ENCODE data around the gene PTPRN2.

PTPRN2 gene

DNA sequence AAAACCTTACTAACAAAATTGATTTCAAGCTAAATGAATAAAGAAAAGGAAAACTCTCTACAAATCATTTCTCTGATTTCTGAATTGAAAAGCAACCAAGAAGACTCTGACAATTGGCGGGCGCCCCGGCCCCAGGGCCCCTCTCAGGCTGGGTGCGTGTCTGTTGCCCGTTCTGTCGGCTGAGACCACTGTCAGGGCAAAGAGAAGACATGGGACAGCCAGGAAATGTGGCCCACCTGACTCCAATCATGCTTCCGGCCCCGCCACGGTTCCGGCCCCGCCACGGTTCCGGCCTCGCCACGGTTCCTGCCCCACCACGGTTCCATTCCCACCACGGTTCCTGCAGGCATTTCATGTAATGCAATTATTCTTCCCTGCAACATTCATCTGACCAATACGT lies 115.9 kb downstream of the PTPRN2 start:
- H3K4me3 ChIP-seq (ENCODE audit: low read depth, low read length), result no peak overlapping the region
- TF ChIP-seq, protein P1, sequence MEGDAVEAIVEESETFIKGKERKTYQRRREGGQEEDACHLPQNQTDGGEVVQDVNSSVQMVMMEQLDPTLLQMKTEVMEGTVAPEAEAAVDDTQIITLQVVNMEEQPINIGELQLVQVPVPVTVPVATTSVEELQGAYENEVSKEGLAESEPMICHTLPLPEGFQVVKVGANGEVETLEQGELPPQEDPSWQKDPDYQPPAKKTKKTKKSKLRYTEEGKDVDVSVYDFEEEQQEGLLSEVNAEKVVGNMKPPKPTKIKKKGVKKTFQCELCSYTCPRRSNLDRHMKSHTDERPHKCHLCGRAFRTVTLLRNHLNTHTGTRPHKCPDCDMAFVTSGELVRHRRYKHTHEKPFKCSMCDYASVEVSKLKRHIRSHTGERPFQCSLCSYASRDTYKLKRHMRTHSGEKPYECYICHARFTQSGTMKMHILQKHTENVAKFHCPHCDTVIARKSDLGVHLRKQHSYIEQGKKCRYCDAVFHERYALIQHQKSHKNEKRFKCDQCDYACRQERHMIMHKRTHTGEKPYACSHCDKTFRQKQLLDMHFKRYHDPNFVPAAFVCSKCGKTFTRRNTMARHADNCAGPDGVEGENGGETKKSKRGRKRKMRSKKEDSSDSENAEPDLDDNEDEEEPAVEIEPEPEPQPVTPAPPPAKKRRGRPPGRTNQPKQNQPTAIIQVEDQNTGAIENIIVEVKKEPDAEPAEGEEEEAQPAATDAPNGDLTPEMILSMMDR (IDR thresholded peaks at IDR 0.05; ENCODE audit: borderline replicate concordance, insufficient read depth, low read depth, low read length), result no peak

DNA sequence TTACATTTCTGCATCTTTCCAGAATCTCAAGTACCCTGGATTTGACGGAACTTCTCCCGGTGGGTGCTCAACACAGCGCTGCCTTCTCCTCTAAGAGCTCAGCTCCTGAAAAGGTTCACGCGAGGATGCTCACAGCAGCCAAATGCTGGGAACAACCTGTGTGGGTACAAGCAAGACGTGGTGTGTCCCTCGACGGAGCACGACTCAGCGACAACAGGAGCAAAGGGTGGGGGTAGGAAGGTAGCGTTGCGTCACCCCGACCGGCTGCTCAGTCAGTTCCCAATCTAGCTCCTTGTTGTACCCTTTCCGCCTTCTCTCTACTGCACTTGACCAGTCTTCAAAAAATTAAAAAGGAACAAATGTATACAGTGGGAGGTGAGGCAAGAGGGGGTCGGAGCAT lies 117.3 kb downstream of the PTPRN2 start:
- no peak overlapping the region for H3K4me3 ChIP-seq (ENCODE audit: low read depth, low read length)
- TF ChIP-seq, protein P1 (IDR thresholded peaks at IDR 0.05; ENCODE audit: borderline replicate concordance, insufficient read depth, low read depth, low read length), result no peak

DNA sequence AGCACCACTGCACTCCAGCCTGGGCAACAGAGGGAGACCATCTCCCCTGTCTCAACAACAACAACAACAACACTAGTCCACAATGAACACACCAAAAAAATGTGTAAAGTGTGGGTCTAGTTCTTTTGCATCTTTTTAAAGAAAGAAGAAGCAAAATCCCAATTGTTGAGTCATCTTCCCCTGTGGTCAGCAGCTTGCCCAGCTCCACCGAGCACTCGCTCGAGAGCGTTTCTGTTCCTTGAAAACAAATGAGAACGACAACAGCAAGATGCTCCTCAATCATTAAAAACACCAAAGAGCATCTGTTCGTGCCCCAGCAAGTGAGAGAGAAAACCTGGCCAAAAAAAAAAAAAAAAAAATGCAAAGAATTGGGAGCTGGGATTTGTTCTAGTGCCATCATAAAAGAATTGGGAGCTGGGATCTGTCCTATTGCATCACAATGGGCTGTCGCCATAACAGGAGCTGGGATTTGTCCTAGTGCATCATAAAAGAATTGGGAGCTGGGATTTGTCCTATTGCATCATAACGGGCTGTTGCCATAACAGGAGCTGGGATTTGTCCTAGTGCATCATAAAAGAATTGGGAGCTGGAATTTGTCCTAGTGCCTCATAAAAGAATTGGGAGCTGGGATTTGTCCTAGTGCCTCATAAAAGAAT lies 118.1 kb downstream of the PTPRN2 start:
- H3K4me3 ChIP-seq (ENCODE audit: low read depth, low read length), result no peak overlapping the region
- TF ChIP-seq, protein P1 (IDR thresholded peaks at IDR 0.05; ENCODE audit: borderline replicate concordance, insufficient read depth, low read depth, low read length), result no peak

DNA sequence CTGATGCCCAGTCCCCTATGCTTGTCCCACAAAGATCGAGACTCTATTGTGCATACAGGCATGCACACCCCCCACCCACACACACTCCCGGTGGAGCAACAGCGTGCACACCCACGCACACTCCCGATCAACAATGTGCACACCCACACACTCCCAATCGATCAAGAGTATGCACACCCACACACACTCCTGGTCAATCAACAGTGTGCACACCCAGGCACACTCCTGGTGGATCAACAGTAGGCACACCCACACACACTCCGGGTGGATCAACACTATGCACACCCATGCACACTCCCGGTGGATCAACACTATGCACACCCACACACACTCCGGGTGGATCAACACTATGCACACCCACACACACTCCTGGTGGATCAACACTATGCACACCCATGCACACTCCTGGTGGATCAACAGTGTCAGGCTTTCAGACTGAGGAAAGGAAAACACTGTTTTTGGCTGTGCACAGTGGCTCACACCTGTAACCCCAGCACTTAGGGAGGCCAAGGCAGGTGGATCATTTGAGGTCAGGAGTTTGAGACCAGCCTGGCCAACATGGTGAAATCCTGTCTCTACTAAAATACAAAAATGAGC lies 118.8 kb downstream of the PTPRN2 start:
- no peak overlapping the region for H3K4me3 ChIP-seq (ENCODE audit: low read depth, low read length)
- TF ChIP-seq, protein P1 (IDR thresholded peaks at IDR 0.05; ENCODE audit: borderline replicate concordance, insufficient read depth, low read depth, low read length), result no peak

DNA sequence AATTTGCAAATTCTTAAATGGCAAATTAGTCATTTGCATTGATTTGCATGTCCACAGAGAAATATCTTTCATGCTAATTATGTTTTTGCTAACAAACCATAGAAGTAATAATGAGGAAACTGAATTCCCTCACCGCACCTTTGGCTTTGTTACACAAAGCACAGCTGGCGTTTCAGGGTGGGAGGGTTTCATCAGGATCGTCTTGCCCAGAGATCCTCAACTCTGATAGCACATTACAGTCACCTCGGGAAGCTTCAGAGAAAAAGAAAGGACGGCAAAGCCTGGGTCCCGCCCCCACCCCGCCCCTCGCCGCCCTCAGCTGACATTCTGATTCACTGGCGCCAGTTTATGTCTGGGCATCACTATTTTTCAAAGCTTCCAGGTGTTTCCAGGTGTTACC lies 119.4 kb downstream of the PTPRN2 start:
- TF ChIP-seq, protein P1 (IDR thresholded peaks at IDR 0.05; ENCODE audit: borderline replicate concordance, insufficient read depth, low read depth, low read length), result no peak
- no peak overlapping the region for H3K4me3 ChIP-seq (ENCODE audit: low read depth, low read length)

DNA sequence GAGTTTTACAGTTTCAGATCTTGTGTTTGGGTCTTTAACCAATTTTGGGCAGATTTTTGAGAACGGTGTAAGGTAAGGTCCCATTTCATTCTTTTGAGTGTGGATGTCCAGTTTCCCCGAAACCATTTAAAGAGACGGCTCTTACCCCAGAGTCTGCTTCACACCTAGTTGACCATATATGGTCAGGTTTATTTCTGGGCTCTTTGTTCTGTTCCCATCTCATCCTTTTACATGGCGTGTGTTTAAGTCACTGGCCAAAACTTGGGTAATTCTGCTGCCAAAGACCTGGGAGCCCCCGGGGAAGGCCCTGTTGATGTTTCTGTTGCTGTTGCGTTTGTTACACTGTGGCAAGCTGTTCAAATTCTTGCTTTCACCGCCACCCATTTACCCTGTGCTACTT lies 120.1 kb downstream of the PTPRN2 start:
- H3K4me3 ChIP-seq (ENCODE audit: low read depth, low read length), result no peak overlapping the region
- TF ChIP-seq, protein P1 (IDR thresholded peaks at IDR 0.05; ENCODE audit: borderline replicate concordance, insufficient read depth, low read depth, low read length), result no peak

DNA sequence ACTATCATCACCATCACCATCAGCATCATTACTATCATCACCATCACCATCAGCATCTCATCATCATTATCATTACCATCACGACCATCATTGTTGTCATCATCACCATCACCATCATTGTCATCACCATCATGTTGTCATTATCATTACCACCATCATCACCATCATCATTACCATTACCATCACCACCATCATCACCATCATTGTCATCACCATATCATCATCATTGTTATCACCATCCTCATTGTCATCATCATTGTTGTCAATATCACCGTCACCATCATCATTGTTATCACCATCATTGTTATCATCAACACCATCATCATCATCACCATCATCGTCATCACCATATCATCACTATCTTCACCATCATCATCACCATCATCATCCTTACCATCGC lies 124.3 kb downstream of the PTPRN2 start:
- no peak overlapping the region for H3K4me3 ChIP-seq (ENCODE audit: low read depth, low read length)
- TF ChIP-seq, protein P1 (IDR thresholded peaks at IDR 0.05; ENCODE audit: borderline replicate concordance, insufficient read depth, low read depth, low read length), result no peak
